ENCODE results near the gene MOXD1.

GRCh38 chr6:132411296-132411695 lies 10.0 kb upstream of the MOXD1 start:
- no peak for TF ChIP-seq CTCF (conservative IDR thresholded peaks at IDR 0.05 in 1 of 2, IDR thresholded peaks at IDR 0.05 in 1 of 2; ENCODE audit: extremely low read depth in 1 of 2, insufficient read depth in 1 of 2, low read depth in 1 of 2, low read length in 2 of 2)
- TF ChIP-seq EZH2 (IDR thresholded peaks at IDR 0.05; ENCODE audit: borderline replicate concordance, low read length) = no peak
